Tibial nerve (tissue), 4 donors: ENCODE data around the gene DDX51. TPM values are rescaled to one million over a fixed set of nuclear protein-coding genes. Genes with fewer than 3 reads are reported as not detected.

Source experiments
- DNase-seq, 2 donors: peaks; one replicate each; pipeline ENCODE4 v3.0.0-alpha.2; 2019; ENCODE audit warnings: low spot score in 2 of 2
- H3K27ac ChIP-seq, 4 donors: fragments of 200-600 bp; sonication (generic) in 3 of 4; one replicate each; pipeline ENCODE4 v1.5.1; 2017 to 2019; ENCODE audit warnings: mild to moderate bottlenecking in 1 of 4
- H3K27me3 ChIP-seq, 2 donors: fragments of 200-600 bp; sonication (generic) in 1 of 2; one replicate each; pipeline versions ENCODE4 v1.5.1 to v1.6.0; 2017 to 2019
- H3K36me3 ChIP-seq, 3 donors: fragments of 200-600 bp; sonication (generic); one replicate each; pipeline ENCODE4 v1.5.1; 2018 to 2019
- H3K4me1 ChIP-seq, 4 donors: fragments of 200-600 bp; sonication (generic) in 3 of 4; one replicate each; pipeline ENCODE4 v1.5.1; 2017 to 2019
- H3K4me3 ChIP-seq, 4 donors: fragments of 200-600 bp; sonication (generic) in 3 of 4; one replicate each; pipeline ENCODE4 v1.5.1; 2017 to 2019; ENCODE audit warnings: mild to moderate bottlenecking in 1 of 4, moderate library complexity in 1 of 4
- H3K9me3 ChIP-seq, 4 donors: fragments of 200-600 bp; sonication (generic) in 3 of 4; one replicate each; pipeline ENCODE4 v1.5.1; 2017 to 2019
- CTCF ChIP-seq, 5 experiments: fragments of 200-600 bp in 3 of 5; fragments of 450-650 bp in 2 of 5; sonication (generic) in 3 of 5; IDR thresholded peaks; one replicate each; pipeline ENCODE4 v1.5.1; 2016 to 2019; ENCODE audit warnings: antibody characterized with exemption in 5 of 5, mild to moderate bottlenecking in 3 of 5, moderate library complexity in 2 of 5
- EP300 ChIP-seq, 2 donors: sonication (generic); formaldehyde crosslinking; IDR thresholded peaks; one replicate each; pipeline ENCODE4 v1.6.1; 2017; ENCODE audit warnings: antibody characterized with exemption in 2 of 2, mild to moderate bottlenecking in 1 of 2
- POLR2A ChIP-seq, 2 donors: fragments of 450-650 bp; IDR thresholded peaks; one replicate each; pipeline ENCODE4 v1.6.1; 2017; ENCODE audit warnings: antibody characterized with exemption in 2 of 2, mild to moderate bottlenecking in 2 of 2, moderate library complexity in 2 of 2
- WGBS, 2 donors: methylation state at CpG; one replicate each; pipeline ENCODE4 v1.1.5; 2018; 5-methylcytosine and 5-hydroxymethylcytosine counted together
- total RNA-seq, 4 donors: library from RNA; depleted of rRNA; stranded (reverse); fragments of >200 nt; gene quantifications; one replicate each; pipeline ENCODE4 v1.1.0, GENCODE V29; 2016

DDX51 gene
- total RNA-seq, 4 donors from 2014 or later = 15.5 to 43.8 (median 28.7) TPM

DNA sequence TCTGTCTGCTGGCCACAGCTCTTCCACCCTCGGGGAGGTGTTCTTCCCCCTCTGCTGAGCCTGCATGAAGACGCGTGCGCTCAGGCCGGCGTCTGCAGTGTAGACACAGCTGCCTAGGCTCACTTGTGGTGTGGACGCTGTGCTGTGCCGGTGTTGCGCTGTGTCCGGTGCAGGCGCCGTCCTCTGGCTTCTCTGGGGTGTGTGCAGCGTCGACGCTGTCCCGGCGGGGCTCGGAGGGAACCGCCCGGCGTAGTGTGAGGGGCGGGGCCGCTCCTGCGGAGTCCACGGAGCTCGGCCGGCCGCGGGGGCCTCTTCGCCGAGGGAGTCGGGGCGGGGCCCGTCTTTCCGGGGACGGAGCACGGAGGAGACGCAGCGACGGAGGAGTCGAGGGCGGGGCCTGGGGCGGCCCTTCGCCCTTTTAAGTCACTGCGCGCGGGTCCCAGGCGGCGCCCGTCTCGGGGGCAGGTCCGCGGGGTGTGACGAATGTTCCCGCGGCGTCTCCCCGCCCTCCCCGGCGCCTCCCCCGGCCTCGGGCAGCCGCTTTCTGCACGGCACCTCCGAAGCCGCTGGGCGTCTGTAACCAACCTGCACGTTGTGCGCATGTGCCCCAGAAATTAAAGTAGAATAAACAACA lies 45.4 kb upstream of the DDX51 start:
- TF ChIP-seq EP300 (IDR thresholded peaks at IDR 0.05) = peak; percentile 39 to 61
- TF ChIP-seq CTCF (IDR thresholded peaks at IDR 0.05) = peak in 1 of 5 experiments; percentile 23
- peak in 1 of 2 donors; percentile 53 for TF ChIP-seq POLR2A (IDR thresholded peaks at IDR 0.05)
- H3K27me3 ChIP-seq = peaks cover 0 to 16% of the 10 kb centered on the region in 2 donors
- DNase-seq = peak; percentile 60 to 61
- no peaks in the 10 kb centered on the region for H3K36me3 ChIP-seq
- WGBS, 2 donors = 1% methylated on average over 34 to 44 of the region's 69 CpGs
- H3K27ac ChIP-seq = peak overlapping the region; percentile 64 to 65 (median 65)
- H3K9me3 ChIP-seq = peaks cover 0 to 37% (median 0%) of the 10 kb centered on the region in 4 donors
- H3K4me1 ChIP-seq = peaks cover 0 to 21% (median 7%) of the 10 kb centered on the region in 4 donors
- peak overlapping the region; percentile 40 to 58 (median 51) for H3K4me3 ChIP-seq

GRCh38 chr12:132188916-132189325 lies 44.8 kb upstream of the DDX51 start:
- 16 to 18% methylated on average over 15 to 19 of the region's 20 CpGs for WGBS, 2 donors
- peaks cover 0 to 31% (median 0%) of the 10 kb centered on the region in 4 donors for H3K9me3 ChIP-seq

DNA sequence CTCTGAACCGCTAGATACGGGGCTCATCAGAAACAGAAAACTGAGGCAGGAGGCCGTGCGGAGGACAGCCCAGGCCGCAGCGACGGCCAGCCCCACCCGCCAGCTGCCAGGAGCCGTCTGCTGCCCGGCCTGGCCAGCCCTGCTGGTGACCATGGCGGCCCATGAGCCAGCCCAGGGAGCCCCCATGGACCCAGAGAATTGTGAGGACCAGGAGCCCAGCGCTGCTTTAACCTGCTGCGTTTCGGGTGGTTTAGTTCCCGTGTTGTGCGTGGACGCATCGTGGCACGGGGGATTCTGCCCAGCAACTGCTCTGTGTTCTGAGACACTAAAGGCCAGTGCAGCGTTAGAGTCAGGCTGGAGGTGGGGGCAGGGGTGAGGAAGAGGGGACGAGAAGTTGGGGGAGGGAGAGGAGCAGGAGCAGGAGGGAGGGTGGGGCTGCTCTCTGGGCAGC lies 44.4 kb upstream of the DDX51 start:
- 75 to 77% methylated on average over 11 to 14 of the region's 21 CpGs for WGBS, 2 donors
- no peak for DNase-seq

More at GRCh38 chr12:132188916-132189325, 44.8 kb upstream of the DDX51 start:
- H3K36me3 ChIP-seq = no peaks in the 10 kb centered on the region
- peak overlapping the region; percentile 64 to 65 (median 65) for H3K27ac ChIP-seq
- H3K27me3 ChIP-seq = peaks cover 0 to 10% of the 10 kb centered on the region in 2 donors
- peaks cover 0 to 21% (median 7%) of the 10 kb centered on the region in 4 donors for H3K4me1 ChIP-seq
- no peak for TF ChIP-seq EP300 (IDR thresholded peaks at IDR 0.05)
- TF ChIP-seq CTCF (IDR thresholded peaks at IDR 0.05) = no peak
- TF ChIP-seq POLR2A (IDR thresholded peaks at IDR 0.05) = no peak
- no peak for DNase-seq
- H3K4me3 ChIP-seq = peak overlapping the region; percentile 40 to 58 (median 51)

DNA sequence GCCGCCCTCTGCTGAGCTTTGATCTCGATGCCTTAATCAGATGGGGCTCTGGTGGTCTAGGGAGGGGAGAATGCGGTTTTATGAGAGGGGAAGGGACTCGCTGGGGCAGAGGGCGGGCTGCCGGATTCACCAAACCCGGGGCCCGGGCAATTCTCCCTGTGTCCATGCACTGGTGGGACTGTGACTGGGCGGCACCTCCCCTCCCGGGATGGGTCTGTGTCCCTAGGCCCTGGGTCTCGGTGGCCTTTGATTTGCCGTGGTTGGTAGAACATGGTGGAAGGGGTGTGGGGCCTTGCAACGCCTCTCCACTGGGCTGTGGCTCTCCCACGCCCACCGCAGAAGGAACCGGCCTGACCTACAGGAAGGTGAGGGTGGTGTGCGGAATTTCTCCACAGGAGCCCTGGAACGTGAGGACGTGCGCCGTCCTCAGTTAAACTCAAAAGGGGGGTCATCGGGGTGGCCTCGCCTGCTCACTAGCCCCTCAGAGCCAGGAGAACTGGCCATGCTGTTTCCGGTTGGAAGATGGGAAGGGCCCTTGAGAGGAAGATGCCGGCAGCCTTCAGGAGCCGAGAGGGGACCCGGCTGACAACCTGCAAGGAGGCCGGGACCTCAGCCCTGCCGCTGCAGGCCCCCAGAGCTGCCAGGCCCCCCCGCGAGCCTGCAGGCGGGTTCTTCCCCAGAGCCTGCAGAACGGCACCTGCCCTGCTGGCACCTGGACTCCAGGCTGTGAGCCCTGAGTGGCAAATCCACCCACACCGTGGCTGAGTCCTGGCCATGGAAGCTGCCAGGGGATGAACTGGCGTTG lies 43.7 kb upstream of the DDX51 start:
- Histone ChIP-seq H3K27ac (no peak overlapping the region), H3K36me3 (no peaks in the 10 kb centered on the region), H3K4me1 (peaks cover 0 to 21% (median 7%) of the 10 kb centered on the region in 4 donors), H3K4me3 (no peak overlapping the region), H3K27me3 (peaks cover 0 to 9% of the 10 kb centered on the region in 2 donors), H3K9me3 (peaks cover 0 to 21% (median 0%) of the 10 kb centered on the region in 4 donors)
- DNase-seq = no peak
- 84 to 87% methylated on average over 20 to 33 of the region's 35 CpGs for WGBS, 2 donors
- TF ChIP-seq EP300 (IDR thresholded peaks at IDR 0.05) (no peak), CTCF (IDR thresholded peaks at IDR 0.05) (no peak), POLR2A (IDR thresholded peaks at IDR 0.05) (no peak)

More for the DNA sequence above, 44.4 kb upstream of the DDX51 start:
- no peak for TF ChIP-seq POLR2A (IDR thresholded peaks at IDR 0.05)
- no peak for TF ChIP-seq EP300 (IDR thresholded peaks at IDR 0.05)
- no peak for TF ChIP-seq CTCF (IDR thresholded peaks at IDR 0.05)
- Histone ChIP-seq H3K27ac (no peak overlapping the region), H3K27me3 (peaks cover 0 to 9% of the 10 kb centered on the region in 2 donors), H3K9me3 (peaks cover 0 to 27% (median 0%) of the 10 kb centered on the region in 4 donors), H3K4me1 (peaks cover 0 to 21% (median 7%) of the 10 kb centered on the region in 4 donors), H3K36me3 (no peaks in the 10 kb centered on the region), H3K4me3 (no peak overlapping the region)
